Rectal smooth muscle tissue (tissue), 1 donor: Measurements from ENCODE around the gene WDFY1.

ENCODE experiments used
- H3K27ac ChIP-seq: one replicate; pipeline ENCODE4 v1.7.0; 2013; ENCODE audit warnings: low read depth, low read length, inconsistent platforms
- H3K27me3 ChIP-seq: one replicate; pipeline ENCODE4 v1.7.0; 2013; ENCODE audit warnings: low read length; ENCODE audit not compliant: control insufficient read depth, insufficient read depth
- H3K36me3 ChIP-seq: one replicate; pipeline ENCODE4 v1.7.0; 2013; ENCODE audit warnings: low read length; ENCODE audit not compliant: control insufficient read depth, insufficient read depth
- H3K4me1 ChIP-seq: one replicate; pipeline ENCODE4 v1.7.0; 2013; ENCODE audit warnings: low read length; ENCODE audit not compliant: control insufficient read depth, insufficient read depth
- H3K4me3 ChIP-seq: one replicate; pipeline ENCODE4 v1.7.0; 2013; ENCODE audit warnings: low read length
- H3K9ac ChIP-seq: one replicate; pipeline ENCODE4 v1.7.0; 2013; ENCODE audit warnings: low read length

The WDFY1 gene

GRCh38 chr2:223935459-223936125 is 9.5 kb downstream of the WDFY1 start:
- Histone ChIP-seq H3K27me3 (no peaks in the 10 kb centered on the region), H3K27ac (no peak overlapping the region)

GRCh38 chr2:223934870-223935269 is 10.3 kb downstream of the WDFY1 start:
- no peaks in the 10 kb centered on the region for H3K27me3 ChIP-seq
- H3K4me1 ChIP-seq = peaks cover 10% of the 10 kb centered on the region
- H3K4me3 ChIP-seq = no peak overlapping the region
- no peaks in the 10 kb centered on the region for H3K36me3 ChIP-seq
- H3K9ac ChIP-seq = no peak overlapping the region
- H3K27ac ChIP-seq = no peak overlapping the region

More at GRCh38 chr2:223935459-223936125, 9.5 kb downstream of the WDFY1 start:
- no peak overlapping the region for H3K9ac ChIP-seq
- peaks cover 10% of the 10 kb centered on the region for H3K4me1 ChIP-seq
- H3K36me3 ChIP-seq = no peaks in the 10 kb centered on the region
- no peak overlapping the region for H3K4me3 ChIP-seq

GRCh38 chr2:223932816-223933800 is 12.0 kb downstream of the WDFY1 start:
- no peak overlapping the region for H3K9ac ChIP-seq
- H3K4me1 ChIP-seq = peaks cover 10% of the 10 kb centered on the region
- H3K27ac ChIP-seq = no peak overlapping the region
- no peaks in the 10 kb centered on the region for H3K36me3 ChIP-seq
- H3K27me3 ChIP-seq = no peaks in the 10 kb centered on the region
- no peak overlapping the region for H3K4me3 ChIP-seq

- Histone ChIP-seq H3K9ac (no peak overlapping the region), H3K36me3 (no peaks in the 10 kb centered on the region), H3K4me1 (no peaks in the 10 kb centered on the region), H3K27me3 (no peaks in the 10 kb centered on the region), H3K27ac (no peak overlapping the region), H3K4me3 (no peak overlapping the region)
Measured at GRCh38 chr2:223930103-223930976, 14.8 kb downstream of the WDFY1 start.

GRCh38 chr2:223929571-223930102 is 15.5 kb downstream of the WDFY1 start:
- Histone ChIP-seq H3K9ac (no peak overlapping the region), H3K4me3 (no peak overlapping the region), H3K27ac (no peak overlapping the region), H3K27me3 (no peaks in the 10 kb centered on the region), H3K36me3 (no peaks in the 10 kb centered on the region), H3K4me1 (no peaks in the 10 kb centered on the region)

GRCh38 chr2:223928113-223929006 is 16.8 kb downstream of the WDFY1 start:
- Histone ChIP-seq H3K4me1 (no peaks in the 10 kb centered on the region), H3K27ac (no peak overlapping the region)

GRCh38 chr2:223925106-223925505 is 20.0 kb downstream of the WDFY1 start:
- no peaks in the 10 kb centered on the region for H3K27me3 ChIP-seq
- no peaks in the 10 kb centered on the region for H3K4me1 ChIP-seq
- no peak overlapping the region for H3K9ac ChIP-seq
- no peaks in the 10 kb centered on the region for H3K36me3 ChIP-seq
- H3K4me3 ChIP-seq = no peak overlapping the region
- no peak overlapping the region for H3K27ac ChIP-seq

More at GRCh38 chr2:223928113-223929006, 16.8 kb downstream of the WDFY1 start:
- Histone ChIP-seq H3K9ac (no peak overlapping the region), H3K4me3 (no peak overlapping the region), H3K36me3 (no peaks in the 10 kb centered on the region), H3K27me3 (no peaks in the 10 kb centered on the region)

GRCh38 chr2:223923976-223924375 is 21.2 kb downstream of the WDFY1 start:
- no peaks in the 10 kb centered on the region for H3K36me3 ChIP-seq
- H3K4me3 ChIP-seq = no peak overlapping the region
- H3K27ac ChIP-seq = no peak overlapping the region
- H3K4me1 ChIP-seq = no peaks in the 10 kb centered on the region
- no peaks in the 10 kb centered on the region for H3K27me3 ChIP-seq
- no peak overlapping the region for H3K9ac ChIP-seq

- no peaks in the 10 kb centered on the region for H3K27me3 ChIP-seq
- H3K4me1 ChIP-seq = no peaks in the 10 kb centered on the region
- H3K4me3 ChIP-seq = no peak overlapping the region
- no peaks in the 10 kb centered on the region for H3K36me3 ChIP-seq
- no peak overlapping the region for H3K27ac ChIP-seq
- no peak overlapping the region for H3K9ac ChIP-seq
Measured at GRCh38 chr2:223922308-223922707, 22.8 kb downstream of the WDFY1 start.

- Histone ChIP-seq H3K36me3 (no peaks in the 10 kb centered on the region), H3K9ac (no peak overlapping the region), H3K4me3 (no peak overlapping the region), H3K27ac (no peak overlapping the region), H3K27me3 (no peaks in the 10 kb centered on the region), H3K4me1 (peaks cover 1% of the 10 kb centered on the region)
Measured at GRCh38 chr2:223921204-223921603, 23.9 kb downstream of the WDFY1 start.

GRCh38 chr2:223920109-223920508 is 25.0 kb downstream of the WDFY1 start:
- no peak overlapping the region for H3K9ac ChIP-seq
- H3K27me3 ChIP-seq = no peaks in the 10 kb centered on the region
- H3K36me3 ChIP-seq = peaks cover 3% of the 10 kb centered on the region
- H3K4me3 ChIP-seq = no peak overlapping the region
- H3K27ac ChIP-seq = no peak overlapping the region
- H3K4me1 ChIP-seq = peaks cover 2% of the 10 kb centered on the region
